Globus pallidus (tissue), 1 donor: ENCODE results near the gene EXOC3L2.
"Not testable (repeated sequence)": the region's sequence is repeated elsewhere in the genome, so short reads cannot be mapped to it uniquely, and the experiment has no call there.

Experiments
- DNase-seq: peaks from one replicate; pipeline ENCODE4 v3.0.0-alpha.2; 2015; ENCODE audit warnings: low spot score

EXOC3L2 gene

DNA sequence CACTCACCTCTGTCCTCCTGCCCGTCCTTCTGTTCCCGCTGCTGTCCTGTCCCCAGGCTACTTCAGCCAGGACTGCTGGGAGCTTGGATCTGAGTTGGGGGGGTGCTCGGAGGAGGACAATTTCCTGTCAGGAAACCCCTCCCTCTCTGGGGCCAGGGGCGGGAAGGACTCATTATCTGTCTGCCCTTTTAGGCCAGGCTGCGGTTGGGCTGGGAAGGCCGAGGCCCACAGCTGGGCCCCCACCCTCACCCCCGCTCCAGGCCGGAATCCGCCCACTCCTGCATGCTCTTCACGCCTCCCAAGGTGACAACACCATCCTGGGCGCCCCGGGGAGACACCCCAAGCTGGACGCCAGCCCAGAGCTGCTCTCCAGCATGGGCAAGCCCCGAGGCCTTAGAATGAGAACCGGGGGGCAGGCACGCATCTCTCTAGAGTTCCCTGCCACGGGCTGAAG, at the start of gene EXOC3L2:
Gene EXOC3L2, minus strand, starts transcription at position 74 of the 454 bp plus-strand sequence. CDS start 6,362 bp downstream, outside the sequence.
- no peak for DNase-seq

DNA sequence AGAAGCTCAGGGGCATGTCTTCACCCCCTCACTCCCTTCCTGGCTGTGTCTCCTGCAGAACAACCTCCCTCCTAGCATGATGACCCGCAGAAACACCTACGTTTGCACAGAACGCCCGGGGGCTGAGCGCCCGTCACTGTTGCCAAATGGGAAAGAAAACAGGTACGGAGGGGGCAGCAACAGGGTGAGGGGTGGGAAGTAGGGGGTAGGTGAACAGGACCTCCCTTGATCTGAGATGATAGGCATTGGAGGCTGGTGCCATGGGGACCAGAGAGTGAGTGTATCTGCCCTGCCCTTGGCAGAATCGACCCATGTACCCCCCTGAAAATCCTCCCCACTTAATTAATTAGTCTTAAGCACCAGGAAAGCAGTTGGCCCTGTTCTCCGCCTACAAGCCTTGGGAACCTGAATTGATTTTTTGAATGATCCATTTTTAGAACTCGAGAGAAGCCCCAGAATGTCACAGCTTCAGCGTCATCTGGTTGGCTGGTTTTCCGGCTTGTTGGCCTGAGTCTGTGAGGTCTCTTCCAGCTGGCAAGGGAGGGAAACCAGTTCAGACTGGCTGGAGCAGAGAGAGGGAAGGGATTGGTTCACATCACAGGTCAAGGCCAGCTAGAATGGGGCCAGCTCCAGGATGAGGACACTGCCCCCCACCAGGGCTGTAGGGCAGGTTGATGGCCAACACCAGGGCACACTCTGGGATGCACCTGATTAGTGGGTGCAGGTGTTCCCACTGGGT, 49.3 kb upstream of the EXOC3L2 start:
- DNase-seq: peak; percentile 66

DNA sequence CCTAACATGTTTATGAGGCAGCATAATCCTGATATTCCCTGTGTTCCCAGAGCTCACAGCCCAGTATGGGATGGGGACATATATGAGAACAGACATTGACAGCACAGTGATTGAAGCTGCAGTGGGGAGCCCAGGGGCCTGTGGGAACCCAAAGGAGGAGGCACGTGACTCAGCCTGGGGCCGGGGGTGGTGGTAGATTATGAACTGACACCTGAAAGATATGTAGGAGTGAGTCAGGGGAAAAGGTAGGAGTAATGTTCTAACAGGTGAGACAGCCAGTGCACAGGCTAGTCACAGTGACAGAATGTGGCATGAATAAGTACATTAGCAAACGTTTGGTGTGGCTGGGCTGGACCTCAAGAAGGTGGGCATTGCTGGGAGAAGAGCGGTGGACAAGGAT, 48.5 kb upstream of the EXOC3L2 start:
- DNase-seq: no peak

DNA sequence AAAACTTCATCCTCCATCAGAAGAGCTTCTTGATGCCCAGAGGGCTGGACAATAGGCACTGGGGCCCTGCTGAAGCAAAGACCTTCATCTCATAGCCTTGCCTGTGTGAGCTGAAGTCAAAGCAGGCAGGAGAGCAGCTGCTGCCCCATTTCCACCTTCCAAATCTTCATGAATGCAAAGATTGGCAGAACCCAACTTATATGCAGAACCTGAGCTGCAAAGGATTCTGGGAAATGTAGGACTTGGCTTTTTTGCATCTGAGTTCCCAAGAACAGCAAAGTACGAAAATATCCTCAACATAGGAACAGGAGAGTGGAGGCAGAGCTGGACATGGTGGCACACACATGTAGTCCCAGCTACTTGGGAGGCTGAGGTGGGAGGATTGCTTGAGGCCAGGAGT, 46.6 kb upstream of the EXOC3L2 start:
- no peak for DNase-seq

- DNase-seq: no peak
Measured at GRCh38 chr19:45290381-45290931, 45.2 kb upstream of the EXOC3L2 start.

DNA sequence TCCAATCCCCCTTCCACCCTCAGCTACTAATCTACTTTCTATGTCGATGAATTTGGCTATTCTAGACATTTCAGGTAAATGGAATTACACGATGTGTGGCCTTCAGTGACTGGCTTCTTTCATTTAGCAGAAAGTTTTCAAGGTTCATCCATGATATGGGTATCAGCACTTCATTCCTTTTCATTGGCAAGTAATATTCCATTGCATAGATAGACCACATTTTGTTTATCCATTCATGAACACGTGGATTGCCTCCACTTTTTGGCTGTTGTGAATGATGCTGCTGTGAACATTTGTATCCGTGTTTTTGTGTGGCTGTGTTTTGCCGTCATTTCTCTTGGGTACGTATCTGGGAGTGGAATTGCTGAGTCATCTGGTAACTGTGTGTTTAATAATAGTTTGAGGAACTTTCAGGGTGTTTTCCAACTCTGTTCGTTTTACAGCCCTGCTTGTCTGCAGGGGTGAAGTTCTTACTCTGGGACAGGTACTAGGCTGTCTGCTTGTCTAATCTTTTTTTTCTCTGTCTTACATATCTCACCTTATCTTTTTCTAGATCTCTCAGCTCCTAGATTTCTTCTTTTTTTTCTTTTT, 38.3 kb upstream of the EXOC3L2 start:
- DNase-seq: no peak

- DNase-seq: no peak
Measured at GRCh38 chr19:45280471-45280961, 35.3 kb upstream of the EXOC3L2 start.

GRCh38 chr19:45279587-45280192, 34.5 kb upstream of the EXOC3L2 start:
- DNase-seq: no peak

DNA sequence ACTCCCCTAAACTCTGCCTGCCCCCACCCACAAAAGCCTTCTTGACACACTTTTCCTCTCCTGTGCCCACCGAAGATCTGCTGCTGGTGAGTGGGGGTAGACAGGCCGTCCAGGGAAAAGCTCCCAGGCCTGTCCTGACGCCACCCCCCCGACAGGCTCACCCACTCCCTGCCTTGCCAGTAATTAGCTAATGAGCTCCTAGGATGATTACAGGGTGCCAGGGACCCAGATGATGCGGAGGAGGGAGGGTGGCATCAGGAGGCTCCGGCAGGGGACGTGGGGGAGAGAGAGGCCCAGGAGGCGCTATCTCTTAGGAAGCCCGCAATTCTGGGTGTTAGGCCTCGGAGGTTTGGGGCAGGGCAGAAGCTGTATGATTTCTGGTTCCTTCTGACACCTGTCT, 32.9 kb upstream of the EXOC3L2 start:
- no peak for DNase-seq

DNA sequence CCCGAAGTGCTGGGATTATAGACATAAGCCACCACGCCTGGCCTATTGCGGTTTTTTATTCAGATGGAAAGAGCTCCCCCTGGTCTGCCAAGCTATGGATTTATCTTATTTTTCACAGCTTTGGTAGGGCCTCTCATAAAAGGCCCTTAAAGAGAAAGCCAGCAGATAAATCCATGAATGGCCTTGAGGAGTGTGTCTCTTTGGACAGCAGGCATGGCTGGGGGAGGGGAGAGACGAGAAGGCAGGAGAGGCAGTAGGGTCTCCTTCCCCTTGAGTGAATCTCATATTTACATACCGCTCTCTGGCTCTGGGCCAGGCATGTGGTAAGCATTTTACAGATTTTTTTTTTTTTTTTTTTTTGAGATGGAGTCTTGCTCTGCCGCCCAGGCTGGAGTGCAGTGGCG, 31.1 kb upstream of the EXOC3L2 start:
- DNase-seq: no peak

DNA sequence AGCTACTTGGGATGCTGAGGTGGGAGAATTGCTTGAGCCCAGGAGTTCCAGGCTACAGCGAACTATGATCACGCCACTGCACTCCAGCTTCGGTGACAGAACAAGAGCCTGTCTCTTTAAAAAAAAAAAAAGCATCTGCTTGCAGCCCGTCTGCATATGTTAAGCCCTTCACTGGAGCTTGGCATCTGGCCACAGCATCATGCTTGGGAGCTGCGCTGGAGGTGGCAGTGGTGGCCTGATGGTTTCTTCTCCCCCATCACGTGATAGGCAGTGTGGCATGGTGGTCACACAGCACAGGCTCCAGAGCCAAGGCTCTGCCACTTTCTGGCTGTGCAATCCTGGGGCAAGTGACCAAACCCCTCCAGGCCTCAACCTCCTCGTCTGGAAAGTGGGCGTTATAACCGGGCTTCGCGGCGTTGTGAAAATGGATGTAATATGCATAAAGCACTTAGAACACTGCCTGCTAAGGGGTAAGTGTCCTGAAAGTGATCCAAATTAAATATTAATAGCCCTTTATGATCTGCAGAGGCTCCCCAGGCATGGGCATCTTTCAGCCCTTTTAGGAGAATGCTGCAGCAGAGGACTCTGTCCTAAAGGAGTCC, 30.3 kb upstream of the EXOC3L2 start:
- DNase-seq: no peak

DNA sequence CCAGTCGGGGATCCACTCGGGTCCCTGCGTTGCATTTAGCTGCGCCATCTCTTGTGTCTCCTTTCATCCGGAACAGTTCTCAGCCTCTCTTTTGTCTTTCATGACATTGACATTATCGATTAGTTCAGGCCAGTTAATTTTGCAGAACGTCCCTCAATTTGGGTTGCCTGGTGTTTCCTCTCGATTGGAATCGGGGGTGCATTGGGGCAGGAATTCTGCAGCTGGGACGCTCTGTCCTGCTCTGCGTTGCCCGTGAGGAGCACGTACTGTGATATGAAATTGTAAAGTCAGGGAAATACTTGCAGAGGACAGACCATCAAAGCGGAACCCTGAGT, 28.3 kb upstream of the EXOC3L2 start:
- no peak for DNase-seq

DNA sequence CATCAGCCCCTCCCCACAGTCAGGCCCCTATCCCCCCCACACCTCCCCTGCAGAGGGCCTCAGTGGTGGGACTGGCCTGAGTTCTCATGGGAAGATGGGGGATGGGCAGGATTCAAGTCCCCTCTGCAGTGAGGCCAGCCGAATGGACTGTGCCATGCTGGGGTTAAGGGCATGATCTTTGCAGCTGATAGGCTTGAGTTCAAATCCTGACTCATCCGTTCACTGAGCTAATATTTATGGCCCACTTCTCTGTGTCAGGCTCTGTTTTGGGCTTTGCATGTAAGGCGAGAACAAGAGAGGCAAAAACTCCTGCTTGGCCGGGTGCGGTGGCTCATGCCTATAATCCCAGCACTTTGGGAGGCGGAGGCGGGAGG, 26.5 kb upstream of the EXOC3L2 start:
- no peak for DNase-seq

- no peak for DNase-seq
Measured at GRCh38 chr19:45271098-45271734, 26.0 kb upstream of the EXOC3L2 start.

- not testable (repeated sequence) for DNase-seq
Measured at GRCh38 chr19:45269939-45270338, 24.7 kb upstream of the EXOC3L2 start.

DNA sequence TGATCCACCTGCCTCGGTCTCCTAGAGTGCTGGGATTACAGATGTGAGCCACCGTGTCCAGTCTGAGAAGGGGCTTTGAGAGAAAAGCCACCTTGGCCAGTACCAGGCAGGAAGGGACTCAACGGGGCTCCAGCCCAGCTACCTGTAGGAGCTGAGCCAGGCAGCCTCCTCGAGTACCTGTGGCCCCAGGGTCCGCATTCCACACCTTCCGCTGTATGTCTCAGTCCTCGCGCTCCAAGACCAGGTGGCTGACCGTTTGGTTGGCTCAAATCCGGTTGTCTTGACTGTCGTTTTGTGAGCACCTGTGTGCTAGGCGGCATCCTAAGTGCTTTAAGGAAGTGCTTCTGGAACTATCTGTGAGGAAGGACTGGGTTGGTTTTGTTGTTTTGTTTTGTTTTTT, 22.1 kb upstream of the EXOC3L2 start:
- no peak for DNase-seq

DNA sequence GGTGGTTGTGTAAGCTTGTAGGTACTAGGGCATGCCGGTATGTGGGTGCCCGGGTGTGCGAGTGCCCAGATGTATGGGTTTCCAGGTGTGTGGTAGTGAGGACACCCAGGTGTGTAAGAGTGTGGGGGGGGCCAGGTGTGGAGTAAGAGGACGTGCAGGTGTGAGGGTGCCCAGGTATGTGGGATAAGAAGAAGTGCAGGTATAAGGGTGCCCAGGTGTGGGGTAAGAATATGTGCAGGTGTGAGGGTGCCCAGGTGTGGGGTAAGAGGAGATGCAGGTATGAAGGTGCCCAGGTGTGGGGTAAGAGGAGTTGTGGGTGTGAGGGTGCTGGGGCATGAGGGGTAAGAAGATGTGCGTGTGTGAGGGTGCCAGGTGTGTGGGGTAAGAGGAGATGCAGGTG, 20.2 kb upstream of the EXOC3L2 start:
- no peak for DNase-seq

DNA sequence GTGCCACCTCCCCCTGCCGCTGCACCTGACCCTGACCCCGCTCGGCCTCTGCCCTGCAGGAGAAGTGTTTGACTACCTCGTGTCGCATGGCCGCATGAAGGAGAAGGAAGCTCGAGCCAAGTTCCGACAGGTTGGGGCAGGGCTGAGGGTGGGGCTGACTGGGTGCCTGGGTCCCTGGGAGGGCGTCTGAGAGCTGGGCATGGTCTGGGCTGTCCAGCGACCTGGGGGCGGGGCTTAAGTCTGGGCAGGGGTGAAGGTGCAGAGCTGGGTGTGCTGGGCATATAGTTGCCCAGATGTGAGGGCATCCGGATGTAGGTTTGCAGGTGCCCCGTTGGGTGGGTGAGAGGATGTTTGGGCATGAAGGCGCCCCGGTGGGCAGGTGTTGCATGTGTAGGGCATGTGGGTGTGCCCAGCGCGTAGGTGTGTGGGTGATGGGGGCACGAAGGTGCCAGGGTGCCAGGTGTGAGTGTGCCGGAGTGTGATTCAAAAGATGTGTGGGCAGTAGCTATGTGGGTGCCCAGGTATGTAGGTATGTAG, 19.6 kb upstream of the EXOC3L2 start:
- no peak for DNase-seq

DNA sequence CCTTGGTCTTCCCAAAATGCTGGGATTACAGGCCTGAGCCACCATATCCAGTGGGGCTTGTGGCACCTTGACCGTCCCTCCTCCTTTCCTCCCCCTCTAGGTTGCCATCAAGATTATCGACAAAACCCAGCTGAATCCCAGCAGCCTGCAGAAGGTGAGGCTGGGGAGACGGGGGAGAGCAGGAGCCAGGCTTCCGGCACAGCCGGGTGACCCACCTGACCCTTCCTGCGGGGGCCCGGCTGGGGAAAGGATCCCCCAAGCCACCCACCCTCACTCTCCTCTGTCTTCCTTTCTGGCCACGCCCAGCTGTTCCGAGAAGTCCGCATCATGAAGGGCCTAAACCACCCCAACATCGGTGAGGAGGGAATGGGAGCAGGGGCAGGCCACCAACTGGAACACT, 17.8 kb upstream of the EXOC3L2 start:
- no peak for DNase-seq

- no peak for DNase-seq
Measured at GRCh38 chr19:45262570-45262969, 17.4 kb upstream of the EXOC3L2 start.

DNA sequence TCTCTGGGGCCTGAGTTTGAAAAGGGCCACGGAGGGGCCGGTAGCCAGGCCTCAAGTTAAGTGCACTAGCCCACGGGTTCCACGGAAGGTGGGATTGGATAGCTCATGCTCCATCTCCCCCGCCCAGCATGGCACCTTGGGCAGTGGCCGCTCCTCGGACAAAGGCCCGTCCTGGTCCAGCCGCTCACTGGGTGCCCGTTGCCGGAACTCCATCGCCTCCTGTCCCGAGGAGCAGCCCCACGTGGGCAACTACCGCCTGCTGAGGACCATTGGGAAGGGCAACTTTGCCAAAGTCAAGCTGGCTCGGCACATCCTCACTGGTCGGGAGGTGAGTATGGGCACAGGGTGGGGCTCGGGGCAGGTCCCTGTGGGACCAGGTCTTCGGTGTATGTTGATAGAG, 13.7 kb upstream of the EXOC3L2 start:
- no peak for DNase-seq

DNA sequence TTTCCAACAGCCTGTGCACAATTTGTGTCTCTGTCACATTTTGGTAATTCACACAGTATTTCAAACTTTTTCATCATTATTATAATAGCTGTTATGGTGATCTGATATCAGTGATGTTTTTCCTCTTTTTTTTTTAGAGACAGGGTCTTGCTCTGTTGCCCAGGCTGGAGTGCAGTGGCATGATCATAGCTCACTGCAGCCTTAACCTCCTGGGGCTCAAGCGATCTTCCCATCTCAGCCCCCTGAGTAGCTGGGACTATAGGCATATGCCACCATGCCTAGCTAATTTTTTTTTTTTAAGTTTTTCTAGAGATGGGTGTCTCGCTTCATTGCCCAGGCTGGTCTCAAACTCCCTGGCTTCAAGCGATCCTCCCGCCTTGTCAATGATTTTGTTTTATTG, 11.6 kb upstream of the EXOC3L2 start:
- DNase-seq: no peak
